ENCODE measurements around the gene ZNF765. TPM values are rescaled to one million over a fixed set of nuclear protein-coding genes. Genes with fewer than 3 reads are reported as not detected.
"Not testable (repeated sequence)": the region's sequence is repeated elsewhere in the genome, so short reads cannot be mapped to it uniquely, and the experiment has no call there.

Gene ZNF765
- 7.5 TPM for polyA plus RNA-seq (2013, experiment 1 of 2)
- 6.6 TPM for polyA plus RNA-seq (2013, experiment 2 of 2)

- no peak within 1 kb of the TSS for H2BK5ac ChIP-seq (ENCODE audit: low read length)
- WGBS (ENCODE audit: extremely low coverage, insufficient coverage, low lambda C conversion rate) = no CpG with 5 or more reads among the region's 58 CpGs
These were observed at the start of gene ZNF765 for GRCh38 chr19:53394974-53395839. TSS of gene ZNF765 (plus strand) at chr19:53395149. CDS start at chr19:53398016, 2,867 bp downstream.

GRCh38 chr19:53355739-53356138, 39.2 kb upstream of the ZNF765 start:
- Histone ChIP-seq H3K79me1 (ENCODE audit: low read length) (no peaks in the 10 kb centered on the region), H3K23ac (ENCODE audit: low read length) (no peak overlapping the region), H3K27ac (ENCODE audit: low read depth, low read length) (no peak overlapping the region), H2BK5ac (ENCODE audit: low read length) (no peak overlapping the region), H2BK15ac (replicated peaks; ENCODE audit: low read depth) (no peak overlapping the region), H2BK120ac (ENCODE audit: low read depth, low read length) (no peak overlapping the region), H3K27me3 (ENCODE audit: insufficient read depth, low read length, poor library complexity) (no peaks in the 10 kb centered on the region), H3K4me3 (ENCODE audit: low read length) (no peak overlapping the region), H4K5ac (ENCODE audit: low read length) (no peak overlapping the region), H3K79me2 (ENCODE audit: control insufficient read depth, insufficient read depth, low read length) (no peaks in the 10 kb centered on the region), H4K8ac (ENCODE audit: low read depth, low read length) (no peak overlapping the region), H3K9ac (ENCODE audit: low read length) (no peak overlapping the region), H3K36me3 (ENCODE audit: control insufficient read depth, insufficient read depth, low read length) (peaks cover 10% of the 10 kb centered on the region), H3K56ac (ENCODE audit: low read length) (no peak overlapping the region), H3K4me1 (ENCODE audit: control insufficient read depth, low read depth, low read length) (no peaks in the 10 kb centered on the region), H2AK5ac (ENCODE audit: low read length) (no peak overlapping the region), H3K18ac (ENCODE audit: low read length) (no peak overlapping the region), H3K4ac (ENCODE audit: low read depth, low read length) (no peak overlapping the region), H3K4me2 (ENCODE audit: low read length) (no peak overlapping the region)
- no peak for DNase-seq
- no CpG with 5 or more reads among the region's 1 CpG for WGBS (ENCODE audit: extremely low coverage, insufficient coverage, low lambda C conversion rate)

More at GRCh38 chr19:53394974-53395839, at the start of gene ZNF765:
- peaks cover 1% of the 10 kb centered on the region for H3K36me3 ChIP-seq (ENCODE audit: control insufficient read depth, insufficient read depth, low read length)
- H2BK15ac ChIP-seq (replicated peaks; ENCODE audit: low read depth) = no peak within 1 kb of the TSS
- peaks cover 1% of the 10 kb centered on the region for H3K79me1 ChIP-seq (ENCODE audit: low read length)
- H3K18ac ChIP-seq (ENCODE audit: low read length) = peak within 1 kb of the TSS; percentile 63
- peak within 1 kb of the TSS; percentile 1 for H3K27ac ChIP-seq (ENCODE audit: low read depth, low read length)
- no peak within 1 kb of the TSS for H3K4ac ChIP-seq (ENCODE audit: low read depth, low read length)
- peak; percentile 96 for DNase-seq
- H3K56ac ChIP-seq (ENCODE audit: low read length) = peak within 1 kb of the TSS; percentile 88
- no peaks in the 10 kb centered on the region for H3K79me2 ChIP-seq (ENCODE audit: control insufficient read depth, insufficient read depth, low read length)
- H2BK120ac ChIP-seq (ENCODE audit: low read depth, low read length) = no peak within 1 kb of the TSS
- no peak within 1 kb of the TSS for H3K23ac ChIP-seq (ENCODE audit: low read length)
- H3K4me1 ChIP-seq (ENCODE audit: control insufficient read depth, low read depth, low read length) = no peaks in the 10 kb centered on the region
- no peak within 1 kb of the TSS for H4K5ac ChIP-seq (ENCODE audit: low read length)
- peak within 1 kb of the TSS; percentile 83 for H3K4me2 ChIP-seq (ENCODE audit: low read length)
- H2AK5ac ChIP-seq (ENCODE audit: low read length) = no peak within 1 kb of the TSS
- H3K4me3 ChIP-seq (ENCODE audit: low read length) = peak within 1 kb of the TSS; percentile 86
- H3K9ac ChIP-seq (ENCODE audit: low read length) = peak within 1 kb of the TSS; percentile 81
- no peak within 1 kb of the TSS for H4K8ac ChIP-seq (ENCODE audit: low read depth, low read length)
- H3K27me3 ChIP-seq (ENCODE audit: insufficient read depth, low read length, poor library complexity) = no peaks in the 10 kb centered on the region

DNA sequence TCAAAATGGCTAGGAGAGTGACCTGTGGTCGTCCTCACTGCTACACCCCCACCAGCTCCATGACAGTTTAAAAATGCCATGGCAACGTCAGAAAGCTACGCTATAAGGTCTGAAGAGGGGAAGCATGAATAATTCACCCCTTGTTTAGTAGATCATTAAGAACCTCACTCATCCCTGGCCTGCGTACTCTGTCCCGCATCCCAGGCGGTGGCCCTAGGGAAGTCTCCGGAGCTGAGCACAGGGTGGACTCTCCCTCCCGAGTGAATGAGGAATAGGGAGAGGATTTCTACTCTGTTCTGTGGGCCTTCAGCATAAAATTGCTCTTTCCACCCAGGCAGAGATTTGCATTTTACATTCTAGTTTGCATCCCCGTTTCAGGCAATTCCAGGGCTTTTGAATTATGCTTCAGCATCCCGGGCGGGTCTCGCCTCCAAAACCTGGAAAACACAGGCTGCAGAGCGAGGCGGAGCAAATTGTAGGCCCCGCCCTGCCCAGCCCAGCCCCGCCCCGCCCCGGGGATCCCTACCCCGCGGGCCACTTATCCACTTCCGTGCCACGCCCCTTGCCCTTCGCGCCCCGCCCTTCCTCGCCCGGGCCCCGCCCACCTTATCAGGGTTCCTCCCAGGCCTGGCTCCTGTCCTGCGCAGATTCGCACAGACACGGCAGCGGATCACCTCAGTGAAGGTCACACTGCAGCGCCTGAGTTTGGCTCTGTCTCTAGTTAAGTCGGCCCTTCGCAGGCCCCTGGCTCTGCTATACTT, 36.9 kb upstream of the ZNF765 start:
- no peak for DNase-seq

DNA sequence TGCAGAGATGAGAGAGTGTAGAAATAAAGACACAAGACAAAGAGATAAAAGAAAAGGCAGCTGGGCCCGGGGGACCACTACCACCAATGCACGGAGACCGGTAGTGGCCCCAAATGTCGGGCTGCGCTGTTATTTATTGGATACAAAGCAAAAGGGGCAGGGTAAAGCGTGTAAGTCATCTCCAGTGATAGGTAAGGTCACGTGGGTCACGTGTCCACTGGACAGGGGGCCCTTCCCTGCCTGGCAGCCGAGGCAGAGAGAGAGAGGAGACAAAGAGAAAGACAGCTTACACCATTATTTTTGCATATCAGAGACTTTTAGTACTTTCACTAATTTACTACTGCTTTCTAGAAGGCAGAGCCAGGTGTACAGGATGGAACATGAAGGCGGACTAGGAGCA, 34.9 kb upstream of the ZNF765 start:
- not testable (repeated sequence) for H3K27me3 ChIP-seq (ENCODE audit: insufficient read depth, low read length, poor library complexity); H3K36me3 ChIP-seq (ENCODE audit: control insufficient read depth, insufficient read depth, low read length); H3K4ac ChIP-seq (ENCODE audit: low read depth, low read length); H3K4me3 ChIP-seq (ENCODE audit: low read length); H3K9ac ChIP-seq (ENCODE audit: low read length); H2BK5ac ChIP-seq (ENCODE audit: low read length); H3K56ac ChIP-seq (ENCODE audit: low read length); H3K4me1 ChIP-seq (ENCODE audit: control insufficient read depth, low read depth, low read length); H4K8ac ChIP-seq (ENCODE audit: low read depth, low read length); H3K27ac ChIP-seq (ENCODE audit: low read depth, low read length); H2AK5ac ChIP-seq (ENCODE audit: low read length); H3K18ac ChIP-seq (ENCODE audit: low read length); H3K23ac ChIP-seq (ENCODE audit: low read length); H2BK15ac ChIP-seq (replicated peaks; ENCODE audit: low read depth); DNase-seq; H3K79me2 ChIP-seq (ENCODE audit: control insufficient read depth, insufficient read depth, low read length); H3K4me2 ChIP-seq (ENCODE audit: low read length); H3K79me1 ChIP-seq (ENCODE audit: low read length); H4K5ac ChIP-seq (ENCODE audit: low read length); H2BK120ac ChIP-seq (ENCODE audit: low read depth, low read length)
- no CpG with 5 or more reads among the region's 10 CpGs for WGBS (ENCODE audit: extremely low coverage, insufficient coverage, low lambda C conversion rate)

More for the DNA sequence above, 36.9 kb upstream of the ZNF765 start:
- Histone ChIP-seq H3K27ac (ENCODE audit: low read depth, low read length) (no peak overlapping the region), H3K4me3 (ENCODE audit: low read length) (no peak overlapping the region), H3K79me1 (ENCODE audit: low read length) (no peaks in the 10 kb centered on the region), H3K4me1 (ENCODE audit: control insufficient read depth, low read depth, low read length) (no peaks in the 10 kb centered on the region), H4K8ac (ENCODE audit: low read depth, low read length) (no peak overlapping the region), H3K4me2 (ENCODE audit: low read length) (no peak overlapping the region), H3K36me3 (ENCODE audit: control insufficient read depth, insufficient read depth, low read length) (no peaks in the 10 kb centered on the region), H2BK5ac (ENCODE audit: low read length) (no peak overlapping the region), H3K4ac (ENCODE audit: low read depth, low read length) (no peak overlapping the region), H3K27me3 (ENCODE audit: insufficient read depth, low read length, poor library complexity) (no peaks in the 10 kb centered on the region), H3K23ac (ENCODE audit: low read length) (no peak overlapping the region), H2BK15ac (replicated peaks; ENCODE audit: low read depth) (no peak overlapping the region), H3K56ac (ENCODE audit: low read length) (no peak overlapping the region), H4K5ac (ENCODE audit: low read length) (no peak overlapping the region), H2AK5ac (ENCODE audit: low read length) (no peak overlapping the region), H3K9ac (ENCODE audit: low read length) (no peak overlapping the region), H3K18ac (ENCODE audit: low read length) (no peak overlapping the region), H3K79me2 (ENCODE audit: control insufficient read depth, insufficient read depth, low read length) (no peaks in the 10 kb centered on the region), H2BK120ac (ENCODE audit: low read depth, low read length) (no peak overlapping the region)
- WGBS (ENCODE audit: extremely low coverage, insufficient coverage, low lambda C conversion rate) = no CpG with 5 or more reads among the region's 35 CpGs

GRCh38 chr19:53365134-53365898, 29.6 kb upstream of the ZNF765 start, which contains the start of gene ZNF525:
TSS of gene ZNF525 (plus strand) at chr19:53365705. CDS start at chr19:53372282, 6,577 bp downstream.
- peak within 1 kb of the TSS; percentile 85 for H3K56ac ChIP-seq (ENCODE audit: low read length)
- no peak within 1 kb of the TSS for H3K4ac ChIP-seq (ENCODE audit: low read depth, low read length)
- H3K9ac ChIP-seq (ENCODE audit: low read length) = peak within 1 kb of the TSS; percentile 86
- peaks cover 3% of the 10 kb centered on the region for H3K79me2 ChIP-seq (ENCODE audit: control insufficient read depth, insufficient read depth, low read length)
- H4K5ac ChIP-seq (ENCODE audit: low read length) = no peak within 1 kb of the TSS
- no peak within 1 kb of the TSS for H2BK120ac ChIP-seq (ENCODE audit: low read depth, low read length)
- no peaks in the 10 kb centered on the region for H3K27me3 ChIP-seq (ENCODE audit: insufficient read depth, low read length, poor library complexity)
- H3K4me3 ChIP-seq (ENCODE audit: low read length) = peak within 1 kb of the TSS; percentile 94
- no peaks in the 10 kb centered on the region for H3K4me1 ChIP-seq (ENCODE audit: control insufficient read depth, low read depth, low read length)
- no CpG with 5 or more reads among the region's 45 CpGs for whole genome bisulfite sequencing (ENCODE audit: extremely low coverage, insufficient coverage, low lambda C conversion rate)
- no peak within 1 kb of the TSS for H2BK5ac ChIP-seq (ENCODE audit: low read length)
- peak; percentile 94 for DNase-seq
- no peak within 1 kb of the TSS for H2BK15ac ChIP-seq (replicated peaks; ENCODE audit: low read depth)
- H3K4me2 ChIP-seq (ENCODE audit: low read length) = peak within 1 kb of the TSS; percentile 90
- H3K23ac ChIP-seq (ENCODE audit: low read length) = no peak within 1 kb of the TSS
- H4K8ac ChIP-seq (ENCODE audit: low read depth, low read length) = peak within 1 kb of the TSS; percentile 16
- no peaks in the 10 kb centered on the region for H3K36me3 ChIP-seq (ENCODE audit: control insufficient read depth, insufficient read depth, low read length)
- no peak within 1 kb of the TSS for H2AK5ac ChIP-seq (ENCODE audit: low read length)
- H3K79me1 ChIP-seq (ENCODE audit: low read length) = peaks cover 2% of the 10 kb centered on the region
- peak within 1 kb of the TSS; percentile 55 for H3K27ac ChIP-seq (ENCODE audit: low read depth, low read length)
- no peak within 1 kb of the TSS for H3K18ac ChIP-seq (ENCODE audit: low read length)

All from mesendoderm (in vitro differentiated cells).